Measurements from ENCODE around the gene KASH5.
"Not testable (repeated sequence)": the region's sequence is repeated elsewhere in the genome, so short reads cannot be mapped to it uniquely, and the experiment has no call there.

KASH5 gene

GRCh38 chr19:49459388-49459787, 71.3 kb downstream of the KASH5 start:
- no peak for DNase-seq (ENCODE audit: low read depth, low spot score)
- TF ChIP-seq ZNF274 (IDR thresholded peaks at IDR 0.05; ENCODE audit: low read depth, low read length), result no peak
- no peak for TF ChIP-seq SUZ12 (IDR thresholded peaks at IDR 0.05; ENCODE audit: extremely low read depth, insufficient read depth, insufficient read length)
- TF ChIP-seq YY1 (IDR thresholded peaks at IDR 0.05; ENCODE audit: insufficient read depth, insufficient read length), result no peak
- Histone ChIP-seq H3K36me3 (ENCODE audit: insufficient read depth, insufficient read length, low read length) (peaks cover 48% of the 10 kb centered on the region), H3K4me3 (ENCODE audit: insufficient read length, low read depth) (no peak overlapping the region), H3K4me1 (ENCODE audit: insufficient read depth, insufficient read length) (no peaks in the 10 kb centered on the region), H3K27me3 (ENCODE audit: insufficient read depth, insufficient read length) (no peaks in the 10 kb centered on the region), H3K9me3 (ENCODE audit: insufficient read depth, low read length) (no peaks in the 10 kb centered on the region), H3K9ac (ENCODE audit: insufficient read length, low read depth) (no peak overlapping the region)

GRCh38 chr19:49461130-49461529, 73.1 kb downstream of the KASH5 start:
- H3K27me3 ChIP-seq (ENCODE audit: insufficient read depth, insufficient read length); H3K4me1 ChIP-seq (ENCODE audit: insufficient read depth, insufficient read length); H3K9ac ChIP-seq (ENCODE audit: insufficient read length, low read depth); H3K4me3 ChIP-seq (ENCODE audit: insufficient read length, low read depth); DNase-seq (ENCODE audit: low read depth, low spot score); H3K9me3 ChIP-seq (ENCODE audit: insufficient read depth, low read length): not testable (repeated sequence)
- peaks cover 56% of the 10 kb centered on the region for H3K36me3 ChIP-seq (ENCODE audit: insufficient read depth, insufficient read length, low read length)

- Histone ChIP-seq H3K36me3 (ENCODE audit: insufficient read depth, insufficient read length, low read length) (peaks cover 55% of the 10 kb centered on the region), H3K4me1 (ENCODE audit: insufficient read depth, insufficient read length) (no peaks in the 10 kb centered on the region), H3K27me3 (ENCODE audit: insufficient read depth, insufficient read length) (no peaks in the 10 kb centered on the region), H3K9ac (ENCODE audit: insufficient read length, low read depth) (no peak overlapping the region), H3K4me3 (ENCODE audit: insufficient read length, low read depth) (no peak overlapping the region), H3K9me3 (ENCODE audit: insufficient read depth, low read length) (no peaks in the 10 kb centered on the region)
- no peak for TF ChIP-seq SUZ12 (IDR thresholded peaks at IDR 0.05; ENCODE audit: extremely low read depth, insufficient read depth, insufficient read length)
- no peak for TF ChIP-seq YY1 (IDR thresholded peaks at IDR 0.05; ENCODE audit: insufficient read depth, insufficient read length)
- TF ChIP-seq ZNF274 (IDR thresholded peaks at IDR 0.05; ENCODE audit: low read depth, low read length), result no peak
- DNase-seq (ENCODE audit: low read depth, low spot score), result no peak
Observed at GRCh38 chr19:49461656-49462055, 73.6 kb downstream of the KASH5 start.

GRCh38 chr19:49462492-49462891, 74.4 kb downstream of the KASH5 start:
- DNase-seq (ENCODE audit: low read depth, low spot score), result no peak
- peaks cover 54% of the 10 kb centered on the region for H3K36me3 ChIP-seq (ENCODE audit: insufficient read depth, insufficient read length, low read length)
- TF ChIP-seq ZNF274 (IDR thresholded peaks at IDR 0.05; ENCODE audit: low read depth, low read length) (no peak), SUZ12 (IDR thresholded peaks at IDR 0.05; ENCODE audit: extremely low read depth, insufficient read depth, insufficient read length) (no peak), YY1 (IDR thresholded peaks at IDR 0.05; ENCODE audit: insufficient read depth, insufficient read length) (no peak)
- no peaks in the 10 kb centered on the region for H3K9me3 ChIP-seq (ENCODE audit: insufficient read depth, low read length)
- H3K27me3 ChIP-seq (ENCODE audit: insufficient read depth, insufficient read length), result no peaks in the 10 kb centered on the region
- H3K9ac ChIP-seq (ENCODE audit: insufficient read length, low read depth), result no peak overlapping the region
- H3K4me1 ChIP-seq (ENCODE audit: insufficient read depth, insufficient read length), result no peaks in the 10 kb centered on the region
- no peak overlapping the region for H3K4me3 ChIP-seq (ENCODE audit: insufficient read length, low read depth)

- Histone ChIP-seq H3K36me3 (ENCODE audit: insufficient read depth, insufficient read length, low read length) (peaks cover 44% of the 10 kb centered on the region), H3K9me3 (ENCODE audit: insufficient read depth, low read length) (no peaks in the 10 kb centered on the region), H3K9ac (ENCODE audit: insufficient read length, low read depth) (no peak overlapping the region), H3K4me3 (ENCODE audit: insufficient read length, low read depth) (no peak overlapping the region), H3K4me1 (ENCODE audit: insufficient read depth, insufficient read length) (no peaks in the 10 kb centered on the region), H3K27me3 (ENCODE audit: insufficient read depth, insufficient read length) (no peaks in the 10 kb centered on the region)
- TF ChIP-seq YY1 (IDR thresholded peaks at IDR 0.05; ENCODE audit: insufficient read depth, insufficient read length) (no peak), SUZ12 (IDR thresholded peaks at IDR 0.05; ENCODE audit: extremely low read depth, insufficient read depth, insufficient read length) (no peak)
- DNase-seq (ENCODE audit: low read depth, low spot score), result no peak
Observed at GRCh38 chr19:49463960-49464740, 76.1 kb downstream of the KASH5 start.

GRCh38 chr19:49465371-49465770, 77.3 kb downstream of the KASH5 start:
- no peaks in the 10 kb centered on the region for H3K9me3 ChIP-seq (ENCODE audit: insufficient read depth, low read length)
- DNase-seq (ENCODE audit: low read depth, low spot score), result no peak
- TF ChIP-seq SUZ12 (IDR thresholded peaks at IDR 0.05; ENCODE audit: extremely low read depth, insufficient read depth, insufficient read length) (no peak), ZNF274 (IDR thresholded peaks at IDR 0.05; ENCODE audit: low read depth, low read length) (no peak), YY1 (IDR thresholded peaks at IDR 0.05; ENCODE audit: insufficient read depth, insufficient read length) (no peak)
- H3K9ac ChIP-seq (ENCODE audit: insufficient read length, low read depth), result no peak overlapping the region
- H3K36me3 ChIP-seq (ENCODE audit: insufficient read depth, insufficient read length, low read length), result peaks cover 47% of the 10 kb centered on the region
- H3K4me3 ChIP-seq (ENCODE audit: insufficient read length, low read depth), result no peak overlapping the region
- H3K27me3 ChIP-seq (ENCODE audit: insufficient read depth, insufficient read length), result no peaks in the 10 kb centered on the region
- no peaks in the 10 kb centered on the region for H3K4me1 ChIP-seq (ENCODE audit: insufficient read depth, insufficient read length)

Measured in NT2/D1 (cell line).